K562 (cell line): ENCODE measurements around the gene TRIM65. TPM values are rescaled to one million over a fixed set of nuclear protein-coding genes. Genes with fewer than 3 reads are reported as not detected.

Experiments
- BHLHE40 ChIP-seq: IDR thresholded peaks from 2 replicates; pipeline ENCODE4 v1.6.1; 2011; ENCODE audit warnings: low read length, improper control_type of control experiment
- E2F8 ChIP-seq: fragments of 450-650 bp; IDR thresholded peaks from 2 replicates; pipeline ENCODE4 v1.7.1; 2018; ENCODE audit warnings: mild to moderate bottlenecking, low read depth; ENCODE audit not compliant: partially characterized antibody
- FOXK2 ChIP-seq, 2 experiments: fragments of 450-650 bp; IDR thresholded peaks in 1 of 2; conservative IDR thresholded peaks in 1 of 2; 2 replicates each; pipeline ENCODE4 v1.6.1; 2016; ENCODE audit warnings: low read depth in 2 of 2, mild to moderate bottlenecking in 1 of 2
- L3MBTL2 ChIP-seq: fragments of 450-650 bp; IDR thresholded peaks from 2 replicates; pipeline ENCODE4 v1.6.1; 2016; ENCODE audit warnings: mild to moderate bottlenecking, moderate library complexity
- TAF15 ChIP-seq: fragments of 200-400 bp; formaldehyde crosslinking; IDR thresholded peaks from 2 replicates; pipeline ENCODE4 v1.6.1; 2017; ENCODE audit warnings: mild to moderate bottlenecking, low read depth, low read length, moderate library complexity
- ZBTB33 ChIP-seq: sonication (generic); formaldehyde crosslinking; IDR thresholded peaks from 2 replicates; pipeline ENCODE4 v1.8.1; 2023; ENCODE audit warnings: mild to moderate bottlenecking, missing genetic modification reagents
- ZKSCAN1 ChIP-seq: fragments of 150-350 bp; IDR thresholded peaks from 2 replicates; pipeline ENCODE4 v1.6.1; 2016; ENCODE audit warnings: low read depth, low read length
- polyA plus RNA-seq, 8 experiments: library from polyadenylated mRNA; depleted of rRNA in 4 of 8; stranded (reverse) in 5 of 8; unstranded in 3 of 8; fragments of >200 nt; fragmentation: Nextera tagmentation in 2 of 8; fragmentation: Illumina TruSeq in 1 of 8; extraction: Ambion mirVana in 2 of 8; extraction: Trizol in 1 of 8; gene quantifications; 2 replicates each; pipeline versions ENCODE4 v1.2.1 to v1.2.3, GENCODE V29; 2011 to 2014; ENCODE audit warnings: inconsistent platforms in 1 of 8, missing spikeins in 1 of 8
- total RNA-seq, 7 experiments: library from RNA; depleted of rRNA in 6 of 7; stranded (reverse); fragments of >200 nt in 6 of 7; fragmentation: Illumina TruSeq in 2 of 7; extraction: Trizol in 2 of 7; gene quantifications; 2 replicates each; pipeline versions ENCODE4 v1.2.1 to v1.2.3, GENCODE V29; 2011 to 2021; ENCODE audit warnings: low replicate concordance in 1 of 7
- TF ChIP-seq, protein P1 (sequence below): fragments of 450-650 bp; IDR thresholded peaks from 2 replicates; pipeline ENCODE4 v1.6.1; 2018; ENCODE audit not compliant: partially characterized antibody
- TF ChIP-seq, protein P2 (sequence below): fragments of 250-450 bp; sonication (Bioruptor Pico); IDR thresholded peaks from 2 replicates; pipeline ENCODE4 v1.5.0; 2021; ENCODE audit warnings: mild to moderate bottlenecking, moderate library complexity
- TF ChIP-seq, protein P3 (sequence below): fragments of 450-650 bp; formaldehyde crosslinking; IDR thresholded peaks from 2 replicates; pipeline ENCODE4 v1.4.0; 2022; ENCODE audit warnings: missing genetic modification characterization
- TF ChIP-seq, protein P4 (sequence below): fragments of 450-650 bp; formaldehyde crosslinking; IDR thresholded peaks from 2 replicates; pipeline ENCODE4 v1.4.0; 2020; ENCODE audit warnings: mild to moderate bottlenecking, moderate library complexity

The TRIM65 gene
- total and polyA plus RNA-seq, 9 of the 15 experiments (the other 6 are each of a cell fraction or from before 2014, with no cell fraction given): 2.8 to 45.7 (median 22.9) TPM

DNA sequence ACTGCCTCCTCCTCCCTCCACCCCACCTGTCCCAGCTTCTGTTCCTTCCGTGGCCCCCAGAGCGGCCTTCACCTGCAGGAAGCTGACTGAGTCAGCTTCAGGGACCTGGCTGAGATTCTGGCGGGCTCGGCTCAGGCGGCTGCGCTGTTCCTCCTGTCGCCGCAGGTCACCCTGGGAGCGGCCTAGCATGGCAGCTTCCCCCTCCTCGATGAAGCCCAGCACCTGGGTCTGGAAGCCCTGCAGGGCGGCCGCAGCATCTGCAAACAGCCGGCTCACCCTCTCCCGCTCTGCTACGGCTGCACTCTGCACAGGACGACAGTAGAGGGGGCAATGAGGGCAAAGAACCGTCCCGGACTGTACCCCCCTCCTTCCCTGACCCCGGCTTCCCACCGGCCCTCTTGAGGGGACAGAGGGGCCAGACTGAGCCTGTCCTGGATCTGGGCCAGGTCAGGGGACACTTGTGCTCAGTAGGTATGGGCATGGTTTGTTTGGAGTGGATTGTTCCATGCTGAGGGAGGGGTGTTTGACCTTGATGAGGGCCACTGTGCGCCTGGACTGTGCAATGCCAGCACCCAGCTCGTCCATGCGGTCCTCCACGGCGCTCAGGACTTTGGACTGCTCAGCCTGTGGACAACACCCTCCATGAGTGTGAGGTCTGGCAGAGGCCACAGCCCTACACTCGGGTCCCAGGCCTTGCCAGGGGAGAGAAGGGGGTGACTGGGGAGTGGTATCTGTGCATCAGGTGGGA is 20.4 kb downstream of the TRIM65 start (continued):
- TF ChIP-seq, protein P1, sequence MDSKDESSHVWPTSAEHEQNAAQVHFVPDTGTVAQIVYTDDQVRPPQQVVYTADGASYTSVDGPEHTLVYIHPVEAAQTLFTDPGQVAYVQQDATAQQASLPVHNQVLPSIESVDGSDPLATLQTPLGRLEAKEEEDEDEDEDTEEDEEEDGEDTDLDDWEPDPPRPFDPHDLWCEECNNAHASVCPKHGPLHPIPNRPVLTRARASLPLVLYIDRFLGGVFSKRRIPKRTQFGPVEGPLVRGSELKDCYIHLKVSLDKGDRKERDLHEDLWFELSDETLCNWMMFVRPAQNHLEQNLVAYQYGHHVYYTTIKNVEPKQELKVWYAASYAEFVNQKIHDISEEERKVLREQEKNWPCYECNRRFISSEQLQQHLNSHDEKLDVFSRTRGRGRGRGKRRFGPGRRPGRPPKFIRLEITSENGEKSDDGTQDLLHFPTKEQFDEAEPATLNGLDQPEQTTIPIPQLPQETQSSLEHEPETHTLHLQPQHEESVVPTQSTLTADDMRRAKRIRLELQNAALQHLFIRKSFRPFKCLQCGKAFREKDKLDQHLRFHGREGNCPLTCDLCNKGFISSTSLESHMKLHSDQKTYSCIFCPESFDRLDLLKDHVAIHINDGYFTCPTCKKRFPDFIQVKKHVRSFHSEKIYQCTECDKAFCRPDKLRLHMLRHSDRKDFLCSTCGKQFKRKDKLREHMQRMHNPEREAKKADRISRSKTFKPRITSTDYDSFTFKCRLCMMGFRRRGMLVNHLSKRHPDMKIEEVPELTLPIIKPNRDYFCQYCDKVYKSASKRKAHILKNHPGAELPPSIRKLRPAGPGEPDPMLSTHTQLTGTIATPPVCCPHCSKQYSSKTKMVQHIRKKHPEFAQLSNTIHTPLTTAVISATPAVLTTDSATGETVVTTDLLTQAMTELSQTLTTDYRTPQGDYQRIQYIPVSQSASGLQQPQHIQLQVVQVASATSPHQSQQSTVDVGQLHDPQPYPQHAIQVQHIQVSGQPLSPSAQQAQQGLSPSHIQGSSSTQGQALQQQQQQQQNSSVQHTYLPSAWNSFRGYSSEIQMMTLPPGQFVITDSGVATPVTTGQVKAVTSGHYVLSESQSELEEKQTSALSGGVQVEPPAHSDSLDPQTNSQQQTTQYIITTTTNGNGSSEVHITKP: peak; percentile 75
- TF ChIP-seq L3MBTL2 (no peak), FOXK2 (conservative IDR thresholded peaks at IDR 0.05 in 1 of 2, IDR thresholded peaks at IDR 0.05 in 1 of 2; ENCODE audit: low read depth in 2 of 2) (no peak), E2F8 (no peak), TAF15 (no peak), BHLHE40 (no peak), ZBTB33 (CRISPR knock-in tag) (peak; percentile 31), ZKSCAN1 (no peak)
- TF ChIP-seq, protein P2, sequence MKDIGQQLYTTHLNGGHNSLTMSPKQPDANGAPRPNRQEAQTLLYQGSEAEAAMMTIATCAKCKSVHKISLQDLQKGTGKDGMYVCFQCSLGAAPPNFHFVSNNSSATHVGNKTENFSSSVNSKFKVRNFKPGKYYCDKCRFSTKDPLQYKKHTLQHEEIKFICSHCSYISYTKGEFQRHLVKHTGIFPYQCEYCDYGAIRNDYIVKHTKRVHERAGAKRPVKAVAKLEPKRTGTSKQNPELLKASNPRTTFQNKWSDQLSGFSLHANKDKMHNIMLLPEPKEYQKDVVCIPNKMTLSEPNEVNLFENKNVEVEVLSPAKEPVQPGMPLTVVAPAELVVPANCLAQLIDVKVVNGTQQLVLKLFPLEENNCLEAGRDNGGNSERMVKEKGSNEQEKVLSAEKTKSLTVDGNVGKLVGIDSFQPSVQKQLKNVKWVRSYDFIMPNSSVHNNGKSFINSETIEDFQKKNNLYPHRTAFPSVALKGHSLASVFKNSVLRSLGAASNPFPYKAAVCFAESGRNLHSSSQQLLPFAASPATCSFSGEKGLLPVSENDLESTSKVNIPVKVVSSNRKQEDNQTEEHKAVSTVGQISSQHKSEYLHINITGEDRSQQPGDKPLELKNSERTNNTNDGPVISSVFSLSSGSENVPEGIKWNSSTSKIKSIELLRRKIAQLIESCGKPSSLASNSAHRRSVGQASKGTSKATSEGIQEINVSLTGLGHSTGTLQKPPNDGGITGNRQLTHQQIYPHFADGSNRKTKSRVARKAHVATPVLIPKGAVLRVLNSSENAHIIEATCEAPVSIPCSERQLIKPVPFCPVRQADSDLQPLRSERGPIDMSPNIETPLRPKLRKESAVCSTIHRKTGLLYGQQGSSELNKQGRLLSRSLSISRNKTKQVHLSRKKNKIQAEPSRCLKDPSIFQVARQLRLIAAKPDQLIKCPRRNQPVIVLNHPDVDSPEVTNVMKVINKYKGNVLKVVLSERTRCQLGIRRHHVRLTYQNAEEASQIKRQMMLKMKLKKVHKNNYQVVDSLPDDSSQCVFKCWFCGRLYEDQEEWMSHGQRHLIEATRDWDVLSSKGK (CRISPR knock-in tag): no peak
- TF ChIP-seq, protein P3, sequence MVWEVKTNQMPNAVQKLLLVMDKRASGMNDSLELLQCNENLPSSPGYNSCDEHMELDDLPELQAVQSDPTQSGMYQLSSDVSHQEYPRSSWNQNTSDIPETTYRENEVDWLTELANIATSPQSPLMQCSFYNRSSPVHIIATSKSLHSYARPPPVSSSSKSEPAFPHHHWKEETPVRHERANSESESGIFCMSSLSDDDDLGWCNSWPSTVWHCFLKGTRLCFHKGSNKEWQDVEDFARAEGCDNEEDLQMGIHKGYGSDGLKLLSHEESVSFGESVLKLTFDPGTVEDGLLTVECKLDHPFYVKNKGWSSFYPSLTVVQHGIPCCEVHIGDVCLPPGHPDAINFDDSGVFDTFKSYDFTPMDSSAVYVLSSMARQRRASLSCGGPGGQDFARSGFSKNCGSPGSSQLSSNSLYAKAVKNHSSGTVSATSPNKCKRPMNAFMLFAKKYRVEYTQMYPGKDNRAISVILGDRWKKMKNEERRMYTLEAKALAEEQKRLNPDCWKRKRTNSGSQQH (CRISPR knock-in tag): no peak
- TF ChIP-seq, protein P4, sequence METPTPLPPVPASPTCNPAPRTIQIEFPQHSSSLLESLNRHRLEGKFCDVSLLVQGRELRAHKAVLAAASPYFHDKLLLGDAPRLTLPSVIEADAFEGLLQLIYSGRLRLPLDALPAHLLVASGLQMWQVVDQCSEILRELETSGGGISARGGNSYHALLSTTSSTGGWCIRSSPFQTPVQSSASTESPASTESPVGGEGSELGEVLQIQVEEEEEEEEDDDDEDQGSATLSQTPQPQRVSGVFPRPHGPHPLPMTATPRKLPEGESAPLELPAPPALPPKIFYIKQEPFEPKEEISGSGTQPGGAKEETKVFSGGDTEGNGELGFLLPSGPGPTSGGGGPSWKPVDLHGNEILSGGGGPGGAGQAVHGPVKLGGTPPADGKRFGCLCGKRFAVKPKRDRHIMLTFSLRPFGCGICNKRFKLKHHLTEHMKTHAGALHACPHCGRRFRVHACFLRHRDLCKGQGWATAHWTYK (CRISPR knock-in tag): no peak
